ENCODE results near the gene SLC44A2.

SLC44A2 gene

GRCh38 chr19:10625003-10625761 lies at the start of gene SLC44A2:
Gene SLC44A2, plus strand, starts transcription at chr19:10625553. Its CDS starts 81 bp downstream, at chr19:10625634.
- DNase-seq (ENCODE audit: low read depth in 2 of 2) = no peak

- DNase-seq (ENCODE audit: low read depth in 2 of 2) = no peak
Measured at GRCh38 chr19:10577951-10578350, 47.4 kb upstream of the SLC44A2 start.

GRCh38 chr19:10580979-10581631 lies 44.2 kb upstream of the SLC44A2 start:
- DNase-seq (ENCODE audit: low read depth in 2 of 2) = peak; percentile 87 to 88

- DNase-seq (ENCODE audit: low read depth in 2 of 2) = no peak
Measured at GRCh38 chr19:10582091-10582490, 43.3 kb upstream of the SLC44A2 start.

- DNase-seq (ENCODE audit: low read depth in 2 of 2) = no peak
Measured at GRCh38 chr19:10583036-10583776, 42.1 kb upstream of the SLC44A2 start.

GRCh38 chr19:10586396-10586795 lies 39.0 kb upstream of the SLC44A2 start:
- DNase-seq (ENCODE audit: low read depth in 2 of 2) = no peak

- no peak for DNase-seq (ENCODE audit: low read depth in 2 of 2)
Measured at GRCh38 chr19:10587022-10587838, 38.1 kb upstream of the SLC44A2 start, which contains the start of gene AP1M2. Gene AP1M2, minus strand, starts transcription at chr19:10587312. Its CDS starts 81 bp downstream, at chr19:10587231.

GRCh38 chr19:10587839-10588150 lies 37.6 kb upstream of the SLC44A2 start:
- DNase-seq (ENCODE audit: low read depth in 2 of 2) = no peak

GRCh38 chr19:10593148-10593547 lies 32.2 kb upstream of the SLC44A2 start:
- DNase-seq (ENCODE audit: low read depth in 2 of 2) = no peak

GRCh38 chr19:10593820-10594637 lies 31.3 kb upstream of the SLC44A2 start:
- no peak for DNase-seq (ENCODE audit: low read depth in 2 of 2)

- DNase-seq (ENCODE audit: low read depth in 2 of 2) = no peak
Measured at GRCh38 chr19:10600149-10600548, 25.2 kb upstream of the SLC44A2 start.

- DNase-seq (ENCODE audit: low read depth in 2 of 2) = no peak
Measured at GRCh38 chr19:10601999-10602329, 23.4 kb upstream of the SLC44A2 start.

GRCh38 chr19:10602330-10603083 lies 22.8 kb upstream of the SLC44A2 start:
- peak; percentile 88 to 92 for DNase-seq (ENCODE audit: low read depth in 2 of 2)

GRCh38 chr19:10603084-10603872 lies 22.1 kb upstream of the SLC44A2 start:
- peak; percentile 58 to 59 for DNase-seq (ENCODE audit: low read depth in 2 of 2)

- DNase-seq (ENCODE audit: low read depth in 2 of 2) = no peak
Measured at GRCh38 chr19:10603873-10604459, 21.4 kb upstream of the SLC44A2 start.

- DNase-seq (ENCODE audit: low read depth in 2 of 2) = no peak
Measured at GRCh38 chr19:10604460-10604980, 20.8 kb upstream of the SLC44A2 start.

GRCh38 chr19:10611907-10612306 lies 13.4 kb upstream of the SLC44A2 start:
- DNase-seq (ENCODE audit: low read depth in 2 of 2) = no peak

GRCh38 chr19:10612499-10613119 lies 12.7 kb upstream of the SLC44A2 start:
- no peak for DNase-seq (ENCODE audit: low read depth in 2 of 2)

All from stimulated activated CD4-positive, alpha-beta T cell treated with anti-CD3 and anti-CD28 coated beads, Interleukin-4, amount 100 ng/mL, for 48 hours (primary cell).